ENCODE data around the gene DNASE2.
A peak's percentile ranks its signal among the peaks of the same experiment; 100 is the strongest.

DNASE2 gene

DNA sequence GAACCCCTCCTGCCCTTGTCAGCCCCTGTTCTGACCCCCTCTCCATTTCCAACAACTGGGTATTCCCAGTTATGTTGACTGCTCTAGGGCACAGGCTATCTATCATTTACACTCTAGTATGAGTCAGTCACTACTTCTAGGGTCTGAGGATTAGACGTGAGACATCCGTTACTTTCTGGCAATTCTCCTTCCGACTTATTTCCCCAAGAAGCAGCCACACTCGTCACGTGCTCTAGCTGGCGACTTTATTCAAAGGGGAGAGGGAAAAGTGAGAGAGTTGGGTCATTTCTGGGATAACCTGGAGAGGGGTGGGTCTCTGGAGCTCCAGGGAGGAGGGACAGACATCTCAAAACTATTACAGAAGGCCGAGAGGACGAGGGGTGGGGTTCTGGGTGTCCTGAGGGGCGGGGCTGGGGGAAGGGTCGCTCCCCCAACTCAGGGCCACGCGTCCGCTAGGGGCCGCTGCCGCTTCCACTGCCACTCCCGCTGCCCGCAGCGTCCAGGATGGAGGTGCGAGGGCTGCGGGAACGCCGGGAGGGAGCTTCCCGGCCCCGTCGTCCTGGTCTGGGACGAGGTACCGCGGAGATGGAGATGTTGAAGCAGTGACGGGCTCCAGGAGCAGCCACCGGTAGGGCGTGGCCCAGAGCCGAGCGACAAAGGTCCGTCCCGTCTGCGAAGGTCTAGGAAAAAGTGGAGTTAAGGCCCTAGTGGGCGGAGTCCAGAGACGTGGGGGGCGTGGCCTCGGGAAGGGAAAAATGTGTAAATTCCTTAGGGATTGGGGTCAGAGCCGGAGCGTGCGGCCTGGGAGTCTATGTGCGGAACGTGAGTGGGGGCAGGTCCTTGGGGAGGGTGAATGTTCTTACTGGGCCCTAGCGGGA is 55.8 kb downstream of the DNASE2 start:
- TF ChIP-seq, protein P1, sequence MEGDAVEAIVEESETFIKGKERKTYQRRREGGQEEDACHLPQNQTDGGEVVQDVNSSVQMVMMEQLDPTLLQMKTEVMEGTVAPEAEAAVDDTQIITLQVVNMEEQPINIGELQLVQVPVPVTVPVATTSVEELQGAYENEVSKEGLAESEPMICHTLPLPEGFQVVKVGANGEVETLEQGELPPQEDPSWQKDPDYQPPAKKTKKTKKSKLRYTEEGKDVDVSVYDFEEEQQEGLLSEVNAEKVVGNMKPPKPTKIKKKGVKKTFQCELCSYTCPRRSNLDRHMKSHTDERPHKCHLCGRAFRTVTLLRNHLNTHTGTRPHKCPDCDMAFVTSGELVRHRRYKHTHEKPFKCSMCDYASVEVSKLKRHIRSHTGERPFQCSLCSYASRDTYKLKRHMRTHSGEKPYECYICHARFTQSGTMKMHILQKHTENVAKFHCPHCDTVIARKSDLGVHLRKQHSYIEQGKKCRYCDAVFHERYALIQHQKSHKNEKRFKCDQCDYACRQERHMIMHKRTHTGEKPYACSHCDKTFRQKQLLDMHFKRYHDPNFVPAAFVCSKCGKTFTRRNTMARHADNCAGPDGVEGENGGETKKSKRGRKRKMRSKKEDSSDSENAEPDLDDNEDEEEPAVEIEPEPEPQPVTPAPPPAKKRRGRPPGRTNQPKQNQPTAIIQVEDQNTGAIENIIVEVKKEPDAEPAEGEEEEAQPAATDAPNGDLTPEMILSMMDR (IDR thresholded peaks at IDR 0.05; ENCODE audit: low read depth, low read length, missing control alignments) = peak; percentile 44
- no peak overlapping the region for H3K4me3 ChIP-seq (ENCODE audit: low read depth, low read length)
- DNase-seq (ENCODE audit: low read depth) = no peak

All from GM12864 (cell line).